Nephron progenitor cell (in vitro differentiated cells): ENCODE results near the gene OTOL1.
"Not testable (repeated sequence)": the region's sequence is repeated elsewhere in the genome, so short reads cannot be mapped to it uniquely, and the experiment has no call there.

Experiments
- DNase-seq: peaks from one replicate; pipeline ENCODE4 v3.0.0; 2021
- H3K27ac Mint-ChIP-seq: 2 replicates; pipeline ENCODE4 v1.8.0; 2021; ENCODE audit warnings: mild to moderate bottlenecking, moderate library complexity, mixed read lengths
- H3K27me3 Mint-ChIP-seq: 2 replicates; pipeline ENCODE4 v1.8.0; 2021; ENCODE audit warnings: mild to moderate bottlenecking, low read depth, mixed read lengths; ENCODE audit not compliant: poor library complexity
- H3K36me3 Mint-ChIP-seq: 2 replicates; pipeline ENCODE4 v1.8.0; 2021; ENCODE audit warnings: low read depth, mixed read lengths
- H3K4me1 Mint-ChIP-seq: 2 replicates; pipeline ENCODE4 v1.8.0; 2021; ENCODE audit warnings: mixed read lengths
- H3K4me3 Mint-ChIP-seq: 2 replicates; pipeline ENCODE4 v1.8.0; 2021; ENCODE audit warnings: mild to moderate bottlenecking, moderate library complexity, mixed read lengths
- H3K9me3 Mint-ChIP-seq: 2 replicates; pipeline ENCODE4 v1.8.0; 2021; ENCODE audit warnings: mild to moderate bottlenecking, moderate library complexity, mixed read lengths
- TF ChIP-seq, protein P1 (sequence below): fragments of 200-600 bp; sonication (generic); IDR thresholded peaks from 2 replicates; pipeline ENCODE4 v1.5.0; 2021; ENCODE audit warnings: antibody characterized with exemption

OTOL1 gene

GRCh38 chr3:161489395-161489794, 7.2 kb upstream of the OTOL1 start:
- no peaks in the 10 kb centered on the region for H3K27me3 Mint-ChIP-seq
- H3K4me3 Mint-ChIP-seq: no peak overlapping the region
- no peaks in the 10 kb centered on the region for H3K4me1 Mint-ChIP-seq
- TF ChIP-seq, protein P1, sequence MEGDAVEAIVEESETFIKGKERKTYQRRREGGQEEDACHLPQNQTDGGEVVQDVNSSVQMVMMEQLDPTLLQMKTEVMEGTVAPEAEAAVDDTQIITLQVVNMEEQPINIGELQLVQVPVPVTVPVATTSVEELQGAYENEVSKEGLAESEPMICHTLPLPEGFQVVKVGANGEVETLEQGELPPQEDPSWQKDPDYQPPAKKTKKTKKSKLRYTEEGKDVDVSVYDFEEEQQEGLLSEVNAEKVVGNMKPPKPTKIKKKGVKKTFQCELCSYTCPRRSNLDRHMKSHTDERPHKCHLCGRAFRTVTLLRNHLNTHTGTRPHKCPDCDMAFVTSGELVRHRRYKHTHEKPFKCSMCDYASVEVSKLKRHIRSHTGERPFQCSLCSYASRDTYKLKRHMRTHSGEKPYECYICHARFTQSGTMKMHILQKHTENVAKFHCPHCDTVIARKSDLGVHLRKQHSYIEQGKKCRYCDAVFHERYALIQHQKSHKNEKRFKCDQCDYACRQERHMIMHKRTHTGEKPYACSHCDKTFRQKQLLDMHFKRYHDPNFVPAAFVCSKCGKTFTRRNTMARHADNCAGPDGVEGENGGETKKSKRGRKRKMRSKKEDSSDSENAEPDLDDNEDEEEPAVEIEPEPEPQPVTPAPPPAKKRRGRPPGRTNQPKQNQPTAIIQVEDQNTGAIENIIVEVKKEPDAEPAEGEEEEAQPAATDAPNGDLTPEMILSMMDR: no peak
- H3K27ac Mint-ChIP-seq: no peak overlapping the region
- H3K36me3 Mint-ChIP-seq: no peaks in the 10 kb centered on the region
- H3K9me3 Mint-ChIP-seq: peaks cover 4% of the 10 kb centered on the region
- DNase-seq: no peak

DNA sequence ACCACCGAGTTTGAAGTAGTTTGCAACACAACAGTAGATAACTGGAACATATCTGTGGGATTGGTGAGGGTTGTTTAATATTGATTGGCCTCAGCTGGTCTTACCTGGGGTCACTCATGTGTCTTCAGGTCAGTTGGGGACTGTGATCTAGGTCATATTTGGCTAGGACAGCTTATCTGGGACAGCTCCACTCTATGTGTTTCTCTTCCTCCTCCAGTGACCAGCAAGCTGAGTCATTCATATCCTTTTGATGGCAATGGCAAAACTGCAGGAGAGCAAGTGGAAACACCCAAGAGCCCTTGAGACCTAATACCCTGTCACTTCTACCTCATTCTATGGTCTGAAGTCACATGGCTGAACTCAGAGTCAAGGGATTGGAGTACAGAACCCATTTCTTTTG, 5.8 kb upstream of the OTOL1 start:
- H3K4me1 Mint-ChIP-seq, H3K27me3 Mint-ChIP-seq, DNase-seq, H3K27ac Mint-ChIP-seq, H3K36me3 Mint-ChIP-seq, H3K4me3 Mint-ChIP-seq: not testable (repeated sequence)
- H3K9me3 Mint-ChIP-seq: peaks cover 18% of the 10 kb centered on the region

- DNase-seq: no peak
- H3K9me3 Mint-ChIP-seq: peaks cover 19% of the 10 kb centered on the region
These were observed 1.8 kb downstream of the OTOL1 start for GRCh38 chr3:161498259-161498921.

DNA sequence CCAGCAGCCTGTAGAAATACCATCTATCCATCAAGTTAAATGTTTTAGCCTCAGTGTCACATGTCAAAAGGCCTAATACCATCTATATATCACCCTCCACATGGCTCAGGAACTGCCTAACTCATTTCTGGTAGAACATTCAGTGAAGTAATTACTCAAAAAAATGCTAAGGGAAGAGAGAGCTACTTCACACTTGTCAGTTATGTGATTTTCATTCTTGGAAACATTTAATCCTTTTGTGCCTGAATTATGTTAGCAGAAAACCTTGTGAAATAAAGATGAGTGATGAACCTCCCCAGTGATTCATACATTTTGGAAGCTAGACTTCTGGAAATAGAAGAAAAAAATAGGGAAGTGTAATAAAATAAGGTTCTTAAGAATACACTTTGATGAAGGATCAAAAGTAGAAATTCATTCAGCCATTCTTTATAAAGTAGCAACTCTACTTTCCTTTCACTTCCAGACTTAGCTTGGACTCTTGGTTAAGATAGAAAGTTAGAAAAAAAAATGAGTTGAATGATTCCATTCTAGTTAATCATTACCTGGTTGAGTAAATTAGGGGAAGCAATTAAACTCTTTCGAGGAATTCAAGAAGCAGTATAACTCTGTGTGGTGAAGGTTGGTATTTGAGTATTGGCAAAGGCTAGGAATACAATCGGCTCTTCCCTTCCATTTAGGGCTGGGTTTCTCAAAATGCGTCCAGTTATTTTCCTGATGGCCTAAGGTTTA, 3.6 kb downstream of the OTOL1 start:
- TF ChIP-seq, protein P1: no peak
- Mint-ChIP-seq H3K36me3 (no peaks in the 10 kb centered on the region), H3K4me1 (peaks cover 10% of the 10 kb centered on the region), H3K4me3 (no peak overlapping the region), H3K27ac (no peak overlapping the region), H3K9me3 (peaks cover 7% of the 10 kb centered on the region), H3K27me3 (no peaks in the 10 kb centered on the region)
- DNase-seq: no peak

More at GRCh38 chr3:161498259-161498921, 1.8 kb downstream of the OTOL1 start:
- H3K27ac Mint-ChIP-seq: no peak overlapping the region
- TF ChIP-seq, protein P1: no peak
- no peaks in the 10 kb centered on the region for H3K36me3 Mint-ChIP-seq
- H3K4me1 Mint-ChIP-seq: peaks cover 10% of the 10 kb centered on the region
- H3K27me3 Mint-ChIP-seq: no peaks in the 10 kb centered on the region
- no peak overlapping the region for H3K4me3 Mint-ChIP-seq

GRCh38 chr3:161503271-161503670, 6.7 kb downstream of the OTOL1 start:
- H3K4me1 Mint-ChIP-seq: peaks cover 10% of the 10 kb centered on the region
- H3K4me3 Mint-ChIP-seq: no peak overlapping the region
- no peaks in the 10 kb centered on the region for H3K9me3 Mint-ChIP-seq
- H3K27ac Mint-ChIP-seq: no peak overlapping the region
- TF ChIP-seq, protein P1: no peak
- H3K27me3 Mint-ChIP-seq: no peaks in the 10 kb centered on the region
- H3K36me3 Mint-ChIP-seq: no peaks in the 10 kb centered on the region
- no peak for DNase-seq

DNA sequence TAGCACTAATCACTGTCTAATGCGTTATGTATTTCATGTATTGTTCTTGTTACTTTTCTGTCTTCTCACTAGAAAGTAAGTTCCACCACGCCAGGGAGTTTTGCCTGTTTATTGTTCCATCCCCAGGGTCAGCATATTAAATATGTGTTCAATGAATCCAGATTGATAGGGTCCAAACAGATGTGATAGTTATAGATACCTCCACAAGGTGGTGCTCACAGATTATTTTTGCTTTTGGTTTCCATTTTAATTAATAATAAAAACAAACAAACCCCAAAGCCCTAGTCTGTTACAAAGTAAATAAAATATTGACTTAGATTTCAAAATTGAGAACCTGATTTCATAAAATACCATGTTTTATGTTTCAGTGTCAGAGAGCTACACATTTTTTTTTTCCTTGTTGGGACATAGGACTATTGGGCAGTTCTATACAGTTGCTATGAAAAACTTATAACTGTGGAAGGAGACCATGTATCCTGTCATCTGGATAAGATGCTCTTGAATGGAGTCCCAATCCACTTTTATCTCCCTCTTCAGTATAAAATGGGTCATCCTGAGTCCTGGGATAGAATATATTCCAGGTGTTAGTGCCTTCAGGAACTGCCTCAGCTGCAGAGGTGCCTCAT, 12.4 kb downstream of the OTOL1 start:
- no peak for DNase-seq
- TF ChIP-seq, protein P1: no peak

More for the DNA sequence above, 12.4 kb downstream of the OTOL1 start:
- no peak overlapping the region for H3K27ac Mint-ChIP-seq
- H3K27me3 Mint-ChIP-seq: peaks cover 8% of the 10 kb centered on the region
- no peaks in the 10 kb centered on the region for H3K36me3 Mint-ChIP-seq
- no peak overlapping the region for H3K4me3 Mint-ChIP-seq
- H3K4me1 Mint-ChIP-seq: no peaks in the 10 kb centered on the region
- no peaks in the 10 kb centered on the region for H3K9me3 Mint-ChIP-seq
